Measurements from ENCODE around the gene FHIT.

FHIT gene

DNA sequence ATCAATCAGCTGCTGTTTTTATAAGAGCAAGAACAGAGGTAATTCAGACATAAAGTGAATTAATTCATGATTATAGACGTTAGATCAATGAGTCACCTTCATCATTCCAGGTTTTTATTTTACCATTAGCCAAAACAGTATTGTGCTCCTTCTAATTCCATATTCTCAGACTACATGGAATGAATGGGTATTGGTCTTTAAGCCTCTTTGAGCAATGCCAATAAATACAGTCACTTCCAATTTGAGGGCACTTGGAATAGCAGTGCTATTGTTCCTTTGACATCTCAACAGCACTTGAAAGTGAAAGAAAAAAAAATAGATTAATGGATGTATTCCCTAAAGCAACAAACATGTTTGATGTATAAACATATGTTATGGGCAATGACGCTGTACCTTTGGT is 1370.5 kb downstream of the FHIT start:
- H3K4me3 ChIP-seq (ENCODE audit: low read depth, low read length), result no peak overlapping the region
- TF ChIP-seq, protein P1, sequence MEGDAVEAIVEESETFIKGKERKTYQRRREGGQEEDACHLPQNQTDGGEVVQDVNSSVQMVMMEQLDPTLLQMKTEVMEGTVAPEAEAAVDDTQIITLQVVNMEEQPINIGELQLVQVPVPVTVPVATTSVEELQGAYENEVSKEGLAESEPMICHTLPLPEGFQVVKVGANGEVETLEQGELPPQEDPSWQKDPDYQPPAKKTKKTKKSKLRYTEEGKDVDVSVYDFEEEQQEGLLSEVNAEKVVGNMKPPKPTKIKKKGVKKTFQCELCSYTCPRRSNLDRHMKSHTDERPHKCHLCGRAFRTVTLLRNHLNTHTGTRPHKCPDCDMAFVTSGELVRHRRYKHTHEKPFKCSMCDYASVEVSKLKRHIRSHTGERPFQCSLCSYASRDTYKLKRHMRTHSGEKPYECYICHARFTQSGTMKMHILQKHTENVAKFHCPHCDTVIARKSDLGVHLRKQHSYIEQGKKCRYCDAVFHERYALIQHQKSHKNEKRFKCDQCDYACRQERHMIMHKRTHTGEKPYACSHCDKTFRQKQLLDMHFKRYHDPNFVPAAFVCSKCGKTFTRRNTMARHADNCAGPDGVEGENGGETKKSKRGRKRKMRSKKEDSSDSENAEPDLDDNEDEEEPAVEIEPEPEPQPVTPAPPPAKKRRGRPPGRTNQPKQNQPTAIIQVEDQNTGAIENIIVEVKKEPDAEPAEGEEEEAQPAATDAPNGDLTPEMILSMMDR (conservative IDR thresholded peaks at IDR 0.05; ENCODE audit: low read depth, low read length), result no peak
- no peak for DNase-seq (ENCODE audit: low read depth)

DNA sequence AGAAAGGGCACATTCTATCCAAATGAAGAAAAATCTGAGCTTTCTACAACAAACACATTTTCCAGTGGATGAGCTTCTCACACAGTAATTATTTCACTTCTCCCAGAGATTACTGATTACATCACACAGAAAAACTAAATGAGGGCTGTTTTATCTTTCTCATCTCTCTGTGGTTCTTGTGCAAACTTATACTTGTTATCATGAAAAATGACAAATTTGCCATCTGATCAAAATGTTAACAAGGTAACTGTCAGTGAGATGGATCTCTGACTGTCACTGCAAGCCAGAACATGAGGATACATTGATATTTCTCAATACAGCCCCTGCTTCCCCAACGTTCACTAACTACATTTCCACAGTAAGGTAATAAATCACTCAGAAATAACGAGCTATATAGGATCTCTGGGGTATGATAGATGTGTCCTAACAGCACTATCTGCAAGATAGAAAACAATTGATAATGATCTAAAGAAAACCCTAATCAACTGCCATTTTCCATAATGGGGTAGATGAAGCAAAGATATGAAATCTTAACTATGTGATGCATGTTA is 1372.1 kb downstream of the FHIT start:
- TF ChIP-seq, protein P1 (conservative IDR thresholded peaks at IDR 0.05; ENCODE audit: low read depth, low read length), result no peak
- no peak for DNase-seq (ENCODE audit: low read depth)
- H3K4me3 ChIP-seq (ENCODE audit: low read depth, low read length), result no peak overlapping the region

DNA sequence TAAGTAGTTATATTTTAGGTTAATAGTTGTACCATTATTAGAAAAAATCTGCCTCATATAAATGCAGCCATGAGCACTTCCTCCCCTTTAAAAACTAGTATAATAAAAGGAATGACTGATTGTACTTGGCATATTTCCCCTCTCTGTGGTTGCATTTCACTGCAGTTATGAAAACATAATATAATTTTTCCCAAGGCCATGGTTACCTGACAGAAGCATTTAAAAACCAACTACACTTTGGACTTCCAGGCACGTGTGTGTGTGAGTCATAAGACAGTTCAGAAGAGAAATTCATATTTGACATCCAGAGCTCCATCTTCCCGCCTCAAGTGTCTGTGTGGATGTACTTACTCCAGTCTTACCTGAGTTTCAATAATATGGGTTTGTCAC is 1373.2 kb downstream of the FHIT start:
- TF ChIP-seq, protein P1 (conservative IDR thresholded peaks at IDR 0.05; ENCODE audit: low read depth, low read length), result no peak
- no peak overlapping the region for H3K4me3 ChIP-seq (ENCODE audit: low read depth, low read length)
- DNase-seq (ENCODE audit: low read depth), result peak; percentile 12

DNA sequence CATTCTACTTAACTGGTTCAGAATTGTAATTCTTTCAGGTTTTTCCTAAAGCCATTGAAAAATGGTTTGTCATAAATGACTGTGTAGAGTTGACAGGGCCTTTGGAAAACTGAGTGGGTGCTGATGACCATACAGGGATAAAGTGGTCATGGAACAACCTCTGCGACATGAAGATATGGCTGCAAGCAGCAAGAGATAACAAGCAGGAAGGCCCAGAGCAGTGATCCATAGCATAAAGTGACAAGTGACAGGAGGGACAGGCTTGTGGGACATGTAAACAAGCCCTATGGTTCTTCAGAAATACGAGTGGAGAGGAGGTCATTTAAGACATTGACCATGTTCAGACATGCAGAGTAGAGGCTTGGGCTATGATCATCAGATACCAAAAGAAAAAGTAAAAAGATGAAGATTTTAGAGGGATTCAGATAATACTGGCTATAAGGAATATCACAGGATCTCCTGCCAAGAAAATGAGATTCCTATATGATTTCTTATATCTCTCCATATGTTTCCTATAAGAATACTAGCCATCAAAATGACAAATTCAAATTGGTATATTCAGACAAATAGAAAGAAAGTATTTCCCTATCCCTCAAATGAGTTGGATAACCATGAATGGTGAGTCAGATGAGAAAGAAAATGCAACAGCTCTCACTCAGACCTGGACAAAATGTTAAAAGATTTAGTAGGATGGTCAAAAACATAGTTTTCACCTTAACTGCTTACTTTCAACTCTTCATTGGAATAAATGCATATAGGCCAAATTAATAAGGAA is 1373.8 kb downstream of the FHIT start:
- DNase-seq (ENCODE audit: low read depth), result no peak
- TF ChIP-seq, protein P1 (conservative IDR thresholded peaks at IDR 0.05; ENCODE audit: low read depth, low read length), result no peak
- no peak overlapping the region for H3K4me3 ChIP-seq (ENCODE audit: low read depth, low read length)

DNA sequence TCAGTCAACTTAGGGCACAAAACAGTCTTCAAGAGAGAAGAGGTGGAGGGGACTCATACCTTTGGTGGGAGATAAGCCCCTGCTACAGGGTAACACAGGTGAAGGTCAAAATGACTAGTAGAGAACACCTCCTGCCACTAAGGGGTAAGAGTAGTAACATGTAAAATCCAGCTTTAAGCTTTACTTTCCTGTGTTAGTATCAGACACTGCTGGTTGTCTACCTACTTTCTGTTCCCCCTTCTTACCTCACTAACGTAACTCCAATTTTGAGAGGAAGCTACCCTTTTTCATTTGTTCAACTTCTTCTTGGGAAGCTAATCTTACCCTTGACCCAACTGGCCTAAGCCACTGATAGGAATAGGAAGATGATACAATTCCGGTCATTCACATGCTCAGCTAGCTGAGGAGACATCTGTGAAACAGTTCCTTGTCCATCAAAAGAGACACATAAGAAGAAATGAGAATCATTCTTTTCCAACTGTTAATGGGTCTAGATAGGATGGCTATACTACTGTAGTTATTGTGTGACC is 1374.7 kb downstream of the FHIT start:
- TF ChIP-seq, protein P1 (conservative IDR thresholded peaks at IDR 0.05; ENCODE audit: low read depth, low read length), result no peak
- no peak for DNase-seq (ENCODE audit: low read depth)
- H3K4me3 ChIP-seq (ENCODE audit: low read depth, low read length), result no peak overlapping the region

DNA sequence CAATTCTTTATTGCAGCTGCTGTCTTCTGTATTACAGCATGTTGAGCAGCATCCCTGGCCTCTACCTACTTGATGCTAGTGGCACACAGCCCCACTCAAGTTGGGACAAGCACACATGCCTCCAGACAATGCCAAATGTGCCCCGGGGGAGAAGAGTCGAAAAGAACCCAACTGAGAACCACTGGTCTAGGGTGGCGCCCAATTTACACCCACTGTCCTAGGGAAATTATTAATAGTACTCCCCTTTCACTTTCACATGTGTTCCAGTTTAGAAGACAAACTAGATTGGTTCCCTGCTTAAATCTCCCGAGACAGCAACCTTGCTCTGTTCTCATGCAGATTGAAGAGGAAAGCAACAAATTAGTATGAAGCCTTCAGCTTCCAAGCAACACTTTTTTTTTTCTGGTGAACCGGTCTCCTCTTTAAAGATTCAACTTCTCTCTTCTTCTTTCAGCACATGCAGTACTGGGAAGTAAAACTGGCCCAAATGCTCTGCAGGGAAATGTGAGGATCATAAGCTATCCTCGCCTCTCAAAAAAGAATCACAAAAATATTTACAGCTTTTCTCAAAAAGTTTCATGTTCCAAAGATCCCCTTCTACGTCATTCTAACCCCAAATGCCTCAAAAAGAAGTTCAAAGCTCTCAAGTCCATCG is 1377.5 kb downstream of the FHIT start:
- no peak overlapping the region for H3K4me3 ChIP-seq (ENCODE audit: low read depth, low read length)
- TF ChIP-seq, protein P1 (conservative IDR thresholded peaks at IDR 0.05; ENCODE audit: low read depth, low read length), result no peak
- no peak for DNase-seq (ENCODE audit: low read depth)
